ENCODE data around the gene XPO6.

- TF ChIP-seq CTCF (IDR thresholded peaks at IDR 0.05): no peak
- TF ChIP-seq POLR2A (IDR thresholded peaks at IDR 0.05): no peak
These were observed 18.8 kb downstream of the XPO6 start for GRCh38 chr16:28192806-28193529.
